ENCODE results near the gene PTPRM.

DNA sequence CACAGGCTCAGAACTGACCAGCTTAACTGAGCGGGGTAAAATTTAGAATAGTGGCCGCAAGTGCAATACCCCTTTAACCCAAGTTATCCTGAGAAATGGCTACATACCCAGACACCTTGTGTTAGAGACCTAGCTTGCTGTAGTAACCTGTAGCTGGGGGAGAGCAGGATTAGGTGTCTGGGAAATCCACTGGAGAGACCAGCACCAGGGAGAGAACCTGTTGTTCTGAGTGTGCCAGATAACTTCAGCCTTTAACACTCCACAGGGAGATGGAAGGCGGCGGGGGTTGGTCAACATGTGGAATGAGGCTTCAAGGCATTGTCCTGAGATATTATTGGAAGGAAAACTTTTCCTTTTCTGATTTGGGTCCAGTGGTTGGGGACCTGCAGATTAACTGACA, 356.0 kb downstream of the PTPRM start:
- no peak for TF ChIP-seq ZNF274 (IDR thresholded peaks at IDR 0.05; ENCODE audit: low read depth, low read length)
- TF ChIP-seq YY1 (IDR thresholded peaks at IDR 0.05; ENCODE audit: insufficient read depth, insufficient read length): no peak
